SK-N-MC (cell line): ENCODE data around the gene ZNF236.

Source experiments
- EZH2 ChIP-seq: fragments of 200-600 bp; sonication (generic); IDR thresholded peaks from one replicate; pipeline ENCODE4 v1.6.1; 2017; ENCODE audit warnings: antibody characterized with exemption
- POLR2AphosphoS5 ChIP-seq: IDR thresholded peaks from 2 replicates; pipeline ENCODE4 v1.6.1; 2012; ENCODE audit warnings: mild to moderate bottlenecking, low read depth, low read length, borderline replicate concordance

GRCh38 chr18:76827205-76828200 is 5.1 kb downstream of the ZNF236 start:
- TF ChIP-seq EZH2 (no peak), POLR2AphosphoS5 (no peak)
